Measurements from ENCODE around the gene TSHZ3.

Gene TSHZ3

DNA sequence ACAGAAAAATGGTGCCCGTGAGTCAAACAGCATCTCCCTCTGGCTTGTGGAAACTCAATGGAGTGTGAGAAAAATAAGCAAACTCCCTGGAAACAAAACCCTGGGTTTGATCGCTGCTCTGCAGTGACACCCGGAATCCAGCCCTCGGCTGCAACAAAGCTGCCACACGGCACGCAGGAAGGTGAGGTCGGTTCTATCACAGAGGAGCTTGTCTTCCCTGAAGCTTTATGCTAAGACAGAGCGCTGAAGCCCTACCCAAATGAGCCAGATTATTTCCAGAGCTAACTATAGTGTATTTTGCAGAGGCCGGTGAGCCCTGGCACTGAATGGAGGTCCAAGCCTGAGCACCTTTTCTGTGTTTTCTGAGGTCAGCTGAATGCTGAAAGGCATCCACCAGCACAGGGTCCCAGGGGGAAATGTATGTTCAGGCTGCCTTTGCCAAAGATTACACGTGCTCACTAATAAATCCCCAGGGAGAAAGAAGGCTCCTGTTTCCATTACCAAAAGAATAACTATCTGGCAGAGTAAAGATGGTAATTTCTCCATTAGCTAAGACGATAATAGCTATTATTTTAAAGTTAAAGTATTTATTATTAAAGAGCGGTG is 77.8 kb downstream of the TSHZ3 start:
- Histone ChIP-seq H3K4me3 (ENCODE audit: low read length, poor library complexity, severe bottlenecking) (no peak overlapping the region), H3K79me2 (ENCODE audit: insufficient read depth, low read length) (no peaks in the 10 kb centered on the region), H4K20me1 (ENCODE audit: insufficient read depth, low read length, poor library complexity, severe bottlenecking) (no peaks in the 10 kb centered on the region), H3K9me2 (replicated peaks; ENCODE audit: low read depth, low read length) (no peaks in the 10 kb centered on the region), H3K27me3 (ENCODE audit: insufficient read depth, low read length, poor library complexity, severe bottlenecking) (no peaks in the 10 kb centered on the region), H3K4me2 (ENCODE audit: low read depth, low read length, poor library complexity, severe bottlenecking) (no peak overlapping the region), H3K9ac (ENCODE audit: low read depth, low read length, poor library complexity, severe bottlenecking) (no peak overlapping the region), H2AFZ (ENCODE audit: low read length) (no peak overlapping the region), H3K4me1 (ENCODE audit: insufficient read depth, low read length, poor library complexity, severe bottlenecking) (no peaks in the 10 kb centered on the region), H3F3A (ENCODE audit: low read depth) (no peaks in the 10 kb centered on the region), H3K9me3 (ENCODE audit: insufficient read depth, low read depth, low read length) (no peaks in the 10 kb centered on the region), H3K36me3 (ENCODE audit: insufficient read depth, low read length) (no peaks in the 10 kb centered on the region; the same call in 1 of the 2 replicates)
- TF ChIP-seq EZH2phosphoT487 (IDR thresholded peaks at IDR 0.05; ENCODE audit: borderline replicate concordance) (no peak), CTCF (conservative IDR thresholded peaks at IDR 0.05; ENCODE audit: low read length) (no peak)

- no peak overlapping the region for H3K4me2 ChIP-seq (ENCODE audit: low read depth, low read length, poor library complexity, severe bottlenecking)
- H3K4me3 ChIP-seq (ENCODE audit: low read length, poor library complexity, severe bottlenecking), result no peak overlapping the region
- H3K36me3 ChIP-seq (ENCODE audit: insufficient read depth, low read length), result no peaks in the 10 kb centered on the region
- H3K9ac ChIP-seq (ENCODE audit: low read depth, low read length, poor library complexity, severe bottlenecking), result no peak overlapping the region
- H3K9me2 ChIP-seq (replicated peaks; ENCODE audit: low read depth, low read length), result no peaks in the 10 kb centered on the region
- no peaks in the 10 kb centered on the region for H3K79me2 ChIP-seq (ENCODE audit: insufficient read depth, low read length)
- H3F3A ChIP-seq (ENCODE audit: low read depth), result no peaks in the 10 kb centered on the region
- H3K4me1 ChIP-seq (ENCODE audit: insufficient read depth, low read length, poor library complexity, severe bottlenecking), result no peaks in the 10 kb centered on the region
- H2AFZ ChIP-seq (ENCODE audit: low read length), result no peak overlapping the region
- H3K27me3 ChIP-seq (ENCODE audit: insufficient read depth, low read length, poor library complexity, severe bottlenecking), result no peaks in the 10 kb centered on the region
- no peaks in the 10 kb centered on the region for H4K20me1 ChIP-seq (ENCODE audit: insufficient read depth, low read length, poor library complexity, severe bottlenecking)
- no peak for TF ChIP-seq EZH2phosphoT487 (IDR thresholded peaks at IDR 0.05; ENCODE audit: borderline replicate concordance)
- TF ChIP-seq CTCF (conservative IDR thresholded peaks at IDR 0.05; ENCODE audit: low read length), result no peak
- no peaks in the 10 kb centered on the region for H3K9me3 ChIP-seq (ENCODE audit: insufficient read depth, low read depth, low read length)
These were observed 78.3 kb downstream of the TSHZ3 start for GRCh38 chr19:31270897-31271296.

DNA sequence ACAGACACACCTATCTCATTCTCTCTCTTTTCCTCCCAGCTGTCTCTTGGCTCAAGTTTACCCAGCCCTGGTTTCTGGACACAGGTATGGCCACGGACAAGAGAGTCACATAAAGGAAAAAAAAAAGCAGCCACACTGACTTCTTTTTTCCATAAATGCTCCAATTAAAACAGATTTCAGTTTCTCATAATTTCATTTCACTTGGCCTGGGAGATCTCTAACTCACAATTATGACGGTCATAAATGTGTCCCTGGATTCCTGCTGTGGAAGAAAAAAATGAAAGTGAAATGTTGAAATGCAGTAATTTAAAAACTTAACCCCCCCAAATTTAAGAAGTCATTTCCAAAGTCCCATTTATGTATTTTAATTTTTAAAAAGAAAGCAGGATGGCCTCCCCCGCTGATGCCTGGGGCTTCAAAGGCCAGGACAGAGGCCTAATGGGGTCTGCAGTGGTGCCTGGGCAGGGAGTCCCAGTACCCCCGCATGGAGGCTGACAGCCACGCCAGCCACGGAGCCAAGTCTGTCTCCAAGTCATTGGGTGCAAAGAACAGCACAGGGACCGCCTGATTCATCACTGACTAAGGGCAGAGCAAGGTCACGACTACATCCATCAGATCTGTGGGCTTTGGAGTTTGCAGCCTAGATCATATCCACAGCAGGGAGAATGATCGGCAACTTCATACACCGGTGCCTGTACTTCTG is 79.7 kb downstream of the TSHZ3 start:
- Histone ChIP-seq H3K79me2 (ENCODE audit: insufficient read depth, low read length) (no peaks in the 10 kb centered on the region), H4K20me1 (ENCODE audit: insufficient read depth, low read length, poor library complexity, severe bottlenecking) (no peaks in the 10 kb centered on the region), H3K4me1 (ENCODE audit: insufficient read depth, low read length, poor library complexity, severe bottlenecking) (no peaks in the 10 kb centered on the region), H3K36me3 (ENCODE audit: insufficient read depth, low read length) (no peaks in the 10 kb centered on the region), H3K9ac (ENCODE audit: low read depth, low read length, poor library complexity, severe bottlenecking) (no peak overlapping the region), H3K4me3 (ENCODE audit: low read length, poor library complexity, severe bottlenecking) (no peak overlapping the region), H3K9me2 (replicated peaks; ENCODE audit: low read depth, low read length) (no peaks in the 10 kb centered on the region), H3K4me2 (ENCODE audit: low read depth, low read length, poor library complexity, severe bottlenecking) (no peak overlapping the region), H2AFZ (ENCODE audit: low read length) (no peak overlapping the region), H3F3A (ENCODE audit: low read depth) (no peaks in the 10 kb centered on the region), H3K9me3 (ENCODE audit: insufficient read depth, low read depth, low read length) (no peaks in the 10 kb centered on the region), H3K27me3 (ENCODE audit: insufficient read depth, low read length, poor library complexity, severe bottlenecking) (no peaks in the 10 kb centered on the region)
- no peak for TF ChIP-seq EZH2phosphoT487 (IDR thresholded peaks at IDR 0.05; ENCODE audit: borderline replicate concordance)
- TF ChIP-seq CTCF (conservative IDR thresholded peaks at IDR 0.05; ENCODE audit: low read length), result no peak

All from Loucy (cell line).